Psoas muscle (tissue), 8 donors: Measurements from ENCODE around the gene PLOD1. TPM values are rescaled to one million over a fixed set of nuclear protein-coding genes. Genes with fewer than 3 reads are reported as not detected.
"Not testable (repeated sequence)": the region's sequence is repeated elsewhere in the genome, so short reads cannot be mapped to it uniquely, and the experiment has no call there.

ENCODE experiments used
- ATAC-seq, 4 donors: fragments of 200-7000 bp; cut with Tn5 transposase; one replicate each; pipeline ENCODE4 v1.9.1; 2020; ENCODE audit warnings: moderate library complexity in 3 of 4, mild to moderate bottlenecking in 2 of 4
- DNase-seq, 2 donors: peaks; one replicate each; pipeline ENCODE4 v3.0.0-alpha.2; 2020
- H3K27ac ChIP-seq: fragments of 200-600 bp; one replicate; pipeline ENCODE4 v1.8.0; 2022
- H3K27me3 ChIP-seq, 3 donors: fragments of 200-600 bp in 1 of 3; one replicate each; pipeline versions ENCODE4 v1.6.1 to v1.8.0; 2013 to 2022; ENCODE audit warnings: low read length in 2 of 3, mild to moderate bottlenecking in 2 of 3, moderate library complexity in 1 of 3; ENCODE audit not compliant: insufficient read depth in 3 of 3
- H3K36me3 ChIP-seq, 2 donors: fragments of 200-600 bp in 1 of 2; one replicate each; pipeline versions ENCODE4 v1.6.1 to v1.8.0; 2013 to 2022; ENCODE audit warnings: low read depth in 1 of 2, mild to moderate bottlenecking in 1 of 2, moderate library complexity in 1 of 2; ENCODE audit not compliant: insufficient read depth in 1 of 2
- H3K4me1 ChIP-seq: fragments of 200-600 bp; one replicate; pipeline ENCODE4 v1.8.0; 2022
- H3K4me3 ChIP-seq: fragments of 200-600 bp; one replicate; pipeline ENCODE4 v1.8.0; 2022; ENCODE audit warnings: mild to moderate bottlenecking
- H3K9me3 ChIP-seq: fragments of 200-600 bp; one replicate; pipeline ENCODE4 v1.8.0; 2022
- CTCF ChIP-seq: fragments of 200-600 bp; IDR thresholded peaks from one replicate; pipeline ENCODE4 v1.8.0; 2022; ENCODE audit warnings: antibody characterized with exemption
- WGBS, 3 donors: extraction: QIAGEN DNeasy Blood & Tissue Kit; methylation state at CpG; one replicate each; pipeline versions ENCODE4 v1.1.6 to v1.1.7; 2013; 5-methylcytosine and 5-hydroxymethylcytosine counted together
- intact Hi-C, 2 donors: fragments of 100-400 bp; cut with DNase I; formaldehyde crosslinking; loops; one replicate each; pipeline versions ENCODE4 v1.11.0 to v1.14.2; 2022
- polyA plus RNA-seq, 3 donors: library from polyadenylated mRNA; stranded (reverse); fragments of 200-250 nt; gene quantifications; one replicate each; pipeline ENCODE4 v1.2.3, GENCODE V29; 2013
- total RNA-seq, 4 donors: library from RNA; stranded (reverse); fragmentation: NEBNext Ultra II Directional in 2 of 4; extraction: Animal tissue kit (Norgen Biotek cat#: 25700) in 2 of 4; gene quantifications; one replicate each; pipeline versions ENCODE4 v1.2.1 to v1.2.4, GENCODE V29; 2021 to 2023
- donor health status: healthy with polysubstance abuse.
- donor health status: DM: no; HTN: no; CAD: no; lungs with moderate emphysema.
- donor health status: Bipolar disorder and iron deficiency.
- donor health status: healthy.
- donor health status: DM: yes; HTN: yes; CAD: no.
- donor health status: DM: no; HTN: no; CAD: no.
- donor health status: DM: no; HTN: no; CAD: no.
- donor health status: DM: yes; HTN: yes; CAD: no.

PLOD1 gene
- total and polyA plus RNA-seq, 7 donors = 25.1 to 52.3 (median 36.3) TPM

- H3K36me3 ChIP-seq = no peaks in the 10 kb centered on the region
- ATAC-seq = no peak
- intact Hi-C loops = no loop called here
- 15 to 27% (median 16%) methylated on average over 31 to 38 of the region's 38 CpGs for WGBS, 3 donors
- no peaks in the 10 kb centered on the region for H3K9me3 ChIP-seq
- H3K27ac ChIP-seq = no peak overlapping the region
- no peak for DNase-seq
- H3K4me1 ChIP-seq = no peaks in the 10 kb centered on the region
- TF ChIP-seq CTCF = no peak
- H3K4me3 ChIP-seq = no peak overlapping the region
- H3K27me3 ChIP-seq = peaks cover 0 to 30% (median 13%) of the 10 kb centered on the region in 3 donors
These were observed 36.3 kb upstream of the PLOD1 start for GRCh38 chr1:11898086-11898785.

- DNase-seq = no peak
These were observed 35.6 kb upstream of the PLOD1 start for GRCh38 chr1:11898831-11899467.

DNA sequence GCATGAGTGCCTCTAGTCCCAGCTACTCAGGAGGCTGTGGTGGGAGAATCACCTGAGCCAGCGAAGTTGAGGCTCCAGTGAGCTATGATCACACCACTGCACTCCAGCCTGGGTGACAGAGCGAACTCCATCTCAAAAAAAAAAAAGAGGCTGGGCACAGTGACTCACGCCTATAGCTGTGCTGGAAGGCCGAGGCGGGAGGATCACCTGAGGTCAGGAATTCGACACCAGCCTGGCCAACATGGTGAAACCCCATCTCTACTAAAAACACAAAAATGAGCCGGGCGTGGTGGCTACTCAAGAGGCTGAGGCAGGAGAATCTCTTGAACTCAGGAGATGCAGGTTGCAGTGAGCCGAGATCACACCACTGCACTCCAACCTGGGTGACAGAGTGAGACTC, 33.1 kb upstream of the PLOD1 start:
- 50 to 68% (median 55%) methylated on average over 9 of the region's 9 CpGs for WGBS, 3 donors
- DNase-seq, H3K36me3 ChIP-seq, H3K4me3 ChIP-seq, H3K4me1 ChIP-seq, H3K9me3 ChIP-seq, intact Hi-C loops, H3K27ac ChIP-seq: not testable (repeated sequence)
- H3K27me3 ChIP-seq = peaks cover 0 to 20% (median 13%) of the 10 kb centered on the region in 3 donors
- peak; percentile 44 to 81 (median 66) for ATAC-seq

More at GRCh38 chr1:11898831-11899467, 35.6 kb upstream of the PLOD1 start:
- Histone ChIP-seq H3K4me1 (no peaks in the 10 kb centered on the region), H3K9me3 (no peaks in the 10 kb centered on the region), H3K36me3 (no peaks in the 10 kb centered on the region), H3K4me3 (no peak overlapping the region), H3K27me3 (peaks cover 0 to 30% (median 13%) of the 10 kb centered on the region in 3 donors), H3K27ac (no peak overlapping the region)
- no peak for TF ChIP-seq CTCF
- intact Hi-C loops = no loop called here
- WGBS, 3 donors = 14 to 18% (median 14%) methylated on average over 22 to 26 of the region's 26 CpGs
- ATAC-seq = peak in 1 of 4 donors; percentile 24

DNA sequence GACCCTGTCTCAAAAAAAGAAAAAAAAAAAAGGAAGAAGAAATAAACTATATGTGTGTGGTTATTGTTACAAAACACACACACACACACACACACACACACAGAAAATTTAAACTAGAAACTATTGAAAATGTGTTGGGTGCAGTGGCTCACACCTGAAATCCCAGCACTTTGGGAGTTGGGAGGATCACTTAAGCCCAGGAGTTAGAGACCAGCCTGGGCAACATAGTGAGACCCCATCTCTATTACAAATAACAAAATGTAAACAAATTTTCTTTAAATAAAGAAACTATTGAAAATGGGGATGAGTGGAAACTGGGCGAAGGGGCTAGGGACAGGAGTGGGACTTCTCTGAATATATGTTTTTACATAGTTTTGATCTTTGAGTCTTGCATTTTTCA, 31.3 kb upstream of the PLOD1 start:
- ATAC-seq (no peak), DNase-seq (no peak)
- Histone ChIP-seq H3K4me1 (no peaks in the 10 kb centered on the region), H3K27ac (no peak overlapping the region), H3K4me3 (no peak overlapping the region), H3K27me3 (peaks cover 0 to 13% (median 10%) of the 10 kb centered on the region in 3 donors), H3K9me3 (no peaks in the 10 kb centered on the region), H3K36me3 (no peaks in the 10 kb centered on the region)
- 96 to 97% (median 97%) methylated on average over 1 of the region's 1 CpG for WGBS, 3 donors
- intact Hi-C loops = no loop called here
- TF ChIP-seq CTCF = no peak

DNA sequence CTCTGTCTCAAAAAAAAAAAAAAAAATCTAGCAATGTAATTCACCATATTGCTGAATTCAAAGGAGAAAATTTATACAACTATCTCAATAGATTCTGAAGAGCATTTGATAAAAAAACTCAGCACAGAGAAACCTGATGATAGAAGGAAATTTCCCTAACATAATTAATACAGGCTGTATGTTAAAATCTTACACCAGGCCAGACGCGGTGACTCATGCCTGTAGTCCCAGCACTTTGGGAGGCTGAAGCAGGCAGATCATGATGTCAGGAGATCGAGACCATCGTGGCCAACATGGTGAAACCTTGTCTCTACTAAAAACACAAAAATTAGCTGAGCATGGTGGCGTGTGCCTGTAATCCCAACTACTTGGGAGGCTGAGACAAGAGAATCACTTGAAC, 30.4 kb upstream of the PLOD1 start:
- H3K27me3 ChIP-seq, H3K36me3 ChIP-seq, H3K4me3 ChIP-seq, H3K27ac ChIP-seq, ATAC-seq, intact Hi-C loops, DNase-seq, H3K4me1 ChIP-seq, H3K9me3 ChIP-seq: not testable (repeated sequence)
- 89 to 93% (median 91%) methylated on average over 5 of the region's 5 CpGs for whole genome bisulfite sequencing, 3 donors
